SIG-M5 treated with dmso at 0.1 percent for 504 hours (cell line): ENCODE measurements around the gene KLK3.
"Not testable (repeated sequence)": the region's sequence is repeated elsewhere in the genome, so short reads cannot be mapped to it uniquely, and the experiment has no call there.

Experiments
- DNase-seq: peaks from one replicate; lab custom pipeline; 2025; ENCODE audit not compliant: unreplicated experiment; lab: John Stamatoyannopoulos, UW

Gene KLK3

DNA sequence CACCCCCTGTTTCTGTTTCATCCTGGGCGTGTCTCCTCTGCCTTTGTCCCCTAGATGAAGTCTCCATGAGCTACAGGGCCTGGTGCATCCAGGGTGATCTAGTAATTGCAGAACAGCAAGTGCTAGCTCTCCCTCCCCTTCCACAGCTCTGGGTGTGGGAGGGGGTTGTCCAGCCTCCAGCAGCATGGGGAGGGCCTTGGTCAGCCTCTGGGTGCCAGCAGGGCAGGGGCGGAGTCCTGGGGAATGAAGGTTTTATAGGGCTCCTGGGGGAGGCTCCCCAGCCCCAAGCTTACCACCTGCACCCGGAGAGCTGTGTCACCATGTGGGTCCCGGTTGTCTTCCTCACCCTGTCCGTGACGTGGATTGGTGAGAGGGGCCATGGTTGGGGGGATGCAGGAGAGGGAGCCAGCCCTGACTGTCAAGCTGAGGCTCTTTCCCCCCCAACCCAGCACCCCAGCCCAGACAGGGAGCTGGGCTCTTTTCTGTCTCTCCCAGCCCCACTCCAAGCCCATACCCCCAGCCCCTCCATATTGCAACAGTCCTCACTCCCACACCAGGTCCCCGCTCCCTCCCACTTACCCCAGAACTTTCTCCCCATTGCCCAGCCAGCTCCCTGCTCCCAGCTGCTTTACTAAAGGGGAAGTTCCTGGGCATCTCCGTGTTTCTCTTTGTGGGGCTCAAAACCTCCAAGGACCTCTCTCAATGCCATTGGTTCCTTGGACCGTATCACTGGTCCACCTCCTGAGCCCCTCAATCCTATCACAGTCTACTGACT lies at the start of gene KLK3:
Gene KLK3 (plus strand): TSS at position 280 of the 775 bp plus-strand sequence. CDS start 41 bp downstream, at position 321.
- no peak for DNase-seq

DNA sequence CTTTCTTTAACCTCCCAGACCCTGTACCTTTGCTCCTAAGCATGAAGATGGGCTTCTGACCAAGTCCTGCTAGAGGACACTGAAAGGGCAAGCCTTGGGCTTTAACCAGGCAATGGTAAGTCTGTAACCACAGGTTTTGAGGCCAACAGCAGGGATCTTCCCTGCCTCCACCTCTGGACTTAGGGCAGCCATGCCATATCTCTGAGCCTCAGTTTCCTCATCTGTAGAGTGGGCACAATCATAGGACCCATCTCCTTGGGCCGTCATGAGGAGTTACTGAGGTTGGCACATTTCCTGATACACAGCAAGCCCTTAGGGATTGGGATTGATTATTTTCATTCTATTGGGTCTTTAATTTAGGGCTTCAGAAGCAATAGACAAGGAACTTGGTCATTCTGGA lies 45.9 kb upstream of the KLK3 start:
- DNase-seq = no peak

DNA sequence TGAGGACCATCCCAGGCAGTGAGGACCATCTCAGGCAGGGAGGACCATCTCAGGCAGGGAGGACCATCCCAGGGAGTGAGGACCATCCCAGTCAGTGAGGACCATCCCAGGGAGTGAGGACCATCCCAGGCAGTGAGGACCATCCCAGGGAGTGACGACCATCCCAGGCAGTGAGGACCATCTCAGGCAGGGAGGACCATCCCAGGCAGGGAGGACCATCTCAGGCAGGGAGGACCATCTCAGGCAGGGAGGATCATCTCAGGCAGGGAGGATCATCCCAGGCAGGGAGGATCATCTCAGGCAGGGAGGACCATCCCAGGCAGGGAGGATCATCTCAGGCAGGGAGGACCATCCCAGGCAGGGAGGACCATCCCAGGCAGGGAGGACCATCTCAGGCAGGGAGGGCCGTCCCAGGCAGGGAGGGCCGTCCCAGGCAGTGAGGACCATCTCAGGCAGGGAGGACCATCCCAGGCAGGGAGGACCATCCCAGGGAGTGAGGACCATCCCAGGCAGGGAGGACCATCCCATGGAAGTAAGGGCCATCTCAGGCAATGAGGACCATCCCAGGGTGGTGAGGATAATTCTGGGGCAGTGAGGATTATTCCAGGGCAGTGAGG lies 43.0 kb upstream of the KLK3 start:
- not testable (repeated sequence) for DNase-seq

DNA sequence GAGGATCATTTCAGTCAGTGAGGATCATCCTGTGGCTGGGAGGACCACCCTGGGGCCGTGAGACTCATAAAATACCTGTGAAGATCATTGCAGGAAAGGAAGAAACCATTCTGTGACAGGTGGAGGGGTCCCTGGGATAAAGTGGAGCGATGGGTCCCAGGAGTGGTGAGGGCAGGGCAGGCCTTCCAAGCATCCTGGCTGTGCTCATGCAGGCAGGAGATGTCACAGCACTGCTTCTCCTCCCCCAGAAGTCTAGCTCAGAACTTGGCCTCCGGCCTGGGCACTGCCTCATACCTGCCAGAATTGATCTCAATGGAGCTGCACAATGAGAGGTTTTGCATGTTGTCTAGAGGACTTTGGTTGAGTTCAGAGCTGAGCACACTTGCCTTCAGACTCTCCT lies 42.2 kb upstream of the KLK3 start:
- DNase-seq = no peak

GRCh38 chr19:50814883-50815282 lies 39.8 kb upstream of the KLK3 start:
- DNase-seq = no peak

DNA sequence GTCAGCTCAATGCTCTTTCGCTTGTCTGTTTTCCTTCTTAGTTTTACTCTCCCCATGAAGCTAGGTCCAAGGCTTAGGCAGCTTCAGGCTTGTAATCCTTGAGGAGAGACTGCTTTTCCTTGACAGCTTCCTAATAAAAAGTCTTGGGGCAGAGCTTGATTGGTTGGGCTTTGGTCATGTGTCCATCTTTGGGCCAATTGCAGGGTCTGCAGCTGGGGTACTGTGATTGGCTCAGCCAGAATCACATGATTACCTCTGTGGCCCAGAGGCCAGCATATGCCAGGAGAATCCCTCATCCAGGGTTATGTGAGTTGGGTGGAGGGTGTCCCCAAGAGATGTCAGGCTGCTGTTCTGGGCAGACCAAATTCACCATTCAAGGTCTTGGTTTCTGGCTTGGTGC lies 39.3 kb upstream of the KLK3 start:
- DNase-seq = no peak

DNA sequence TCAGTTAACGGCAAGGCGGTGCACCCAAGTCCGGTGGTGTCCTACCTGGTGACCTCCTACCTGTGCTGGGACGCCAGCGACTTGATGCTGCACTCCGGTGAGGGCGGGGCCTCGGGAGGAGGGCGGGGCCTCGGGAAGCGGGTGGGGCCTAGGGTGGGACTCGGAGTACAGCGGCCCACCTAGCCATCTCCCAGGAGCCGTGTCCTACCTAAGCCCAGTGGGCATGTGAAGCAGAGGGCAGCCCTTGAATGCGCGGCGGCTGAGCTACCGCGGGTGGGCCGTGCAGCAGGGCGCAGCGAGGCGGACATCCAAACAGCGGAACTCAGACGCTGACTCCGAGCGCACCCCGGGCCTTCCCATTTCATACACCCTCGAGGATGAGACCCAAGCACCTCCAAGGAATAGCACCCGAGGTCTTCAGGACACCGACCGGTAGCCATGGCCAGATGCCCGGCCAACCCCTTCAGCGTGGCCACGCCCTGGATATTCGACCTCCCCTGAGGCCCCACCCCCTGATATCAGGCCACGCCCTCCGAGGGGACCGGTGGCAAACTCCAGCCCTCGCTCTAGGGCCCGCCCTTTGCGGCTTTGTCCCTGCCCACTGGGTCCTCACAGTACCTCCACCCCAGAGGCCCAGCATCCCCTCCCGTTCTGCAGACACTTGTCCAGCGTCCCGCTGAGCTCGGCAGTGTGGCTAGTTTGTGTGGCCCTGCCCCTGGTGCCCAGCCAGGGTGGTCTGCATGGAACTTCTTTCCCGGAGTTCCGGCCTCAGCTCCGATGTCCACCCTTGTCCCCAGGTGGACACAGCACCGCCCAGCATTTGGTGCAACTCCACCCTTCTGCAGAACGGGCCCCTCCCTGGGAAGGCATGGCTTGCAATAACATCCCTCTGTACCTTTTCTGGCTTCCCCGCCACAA lies 36.5 kb upstream of the KLK3 start:
- peak; percentile 23 for DNase-seq

GRCh38 chr19:50818859-50819472 lies 35.7 kb upstream of the KLK3 start:
- no peak for DNase-seq

DNA sequence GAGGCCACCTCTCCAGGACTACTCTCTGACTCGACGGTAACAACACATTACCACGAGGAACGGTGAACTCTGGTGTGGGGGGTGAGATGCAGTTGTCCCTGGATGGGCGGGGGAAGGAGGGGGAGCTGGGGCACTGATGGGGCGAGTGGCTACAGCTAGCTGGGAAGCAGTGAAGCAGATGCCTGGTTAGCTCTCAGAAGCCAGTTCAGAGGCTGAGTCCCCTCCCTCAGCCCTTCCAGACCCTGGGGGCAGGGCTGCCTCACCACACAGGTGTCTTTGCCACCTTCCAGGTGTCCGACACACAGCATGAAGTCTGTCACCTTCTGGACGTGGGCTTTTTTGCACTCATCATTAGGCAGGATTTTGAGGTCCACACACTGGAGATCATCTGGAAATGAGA lies 35.1 kb upstream of the KLK3 start:
- DNase-seq = no peak

DNA sequence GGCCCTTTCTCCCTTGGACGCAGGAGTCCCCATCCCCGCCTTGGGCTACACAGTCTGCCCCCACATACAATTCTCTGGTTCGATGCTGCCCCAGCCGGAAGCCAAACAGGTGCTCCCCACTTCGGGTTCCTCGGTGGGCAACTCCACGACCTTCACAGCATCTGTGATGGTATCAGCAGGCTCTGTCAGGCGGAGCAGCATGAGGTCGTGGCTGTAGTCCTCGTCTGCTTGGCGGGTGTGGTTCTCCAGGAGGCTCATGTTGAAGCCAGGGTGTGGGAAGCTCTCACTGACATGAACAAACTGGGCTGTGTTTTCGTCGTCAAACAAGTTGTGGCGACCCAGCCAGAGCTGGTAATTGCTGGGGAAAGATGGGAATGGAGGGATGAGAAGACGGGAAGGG lies 34.6 kb upstream of the KLK3 start:
- DNase-seq = no peak

GRCh38 chr19:50820549-50821247 lies 34.0 kb upstream of the KLK3 start:
- DNase-seq = peak; percentile 14

- no peak for DNase-seq
Measured at GRCh38 chr19:50821248-50821612, 33.5 kb upstream of the KLK3 start.

- DNase-seq = no peak
Measured at GRCh38 chr19:50821622-50822021, 33.1 kb upstream of the KLK3 start.

- no peak for DNase-seq
Measured at GRCh38 chr19:50822661-50823208, 32.0 kb upstream of the KLK3 start.

GRCh38 chr19:50823389-50824042 lies 31.2 kb upstream of the KLK3 start, which contains the start of gene KLK1:
Gene KLK1, minus strand, starts transcription at chr19:50823787. Its CDS starts 39 bp downstream, at chr19:50823748.
- no peak for DNase-seq

DNA sequence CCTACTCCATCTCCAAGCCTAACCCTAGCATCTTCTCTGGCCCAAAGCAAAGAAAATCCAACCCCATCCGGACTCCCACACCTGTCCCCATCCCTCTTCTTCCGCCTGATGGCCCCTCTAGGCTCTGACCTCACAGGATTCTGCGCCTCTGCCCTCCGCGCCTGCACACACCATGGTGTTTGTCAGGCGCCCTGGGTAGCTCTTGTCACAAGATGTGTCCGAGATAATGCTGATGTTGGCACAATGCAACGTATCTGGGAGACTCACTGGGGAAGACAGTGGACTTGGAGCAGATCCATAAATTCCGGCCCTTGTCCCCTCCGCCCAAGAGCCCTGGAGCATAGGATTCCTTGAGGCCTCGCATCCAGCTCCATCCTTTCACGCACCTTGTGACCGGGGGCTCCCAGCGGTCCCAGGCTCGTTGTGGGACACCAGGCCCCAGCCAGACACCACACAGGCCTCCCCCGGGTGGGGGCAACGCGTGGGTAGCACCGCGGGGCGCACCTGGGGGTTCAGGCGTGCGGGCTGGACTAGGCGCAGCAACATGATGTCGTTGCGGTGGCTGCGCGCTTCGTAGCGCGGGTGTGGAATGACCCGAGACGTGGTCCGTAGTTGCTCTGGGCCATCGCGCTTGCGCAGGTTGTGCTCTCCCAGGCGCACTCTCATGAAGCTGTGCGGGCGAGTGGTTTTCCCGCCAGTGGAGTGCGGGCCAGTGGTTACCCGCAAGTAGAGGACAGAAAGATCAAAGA lies 28.0 kb upstream of the KLK3 start:
- no peak for DNase-seq

DNA sequence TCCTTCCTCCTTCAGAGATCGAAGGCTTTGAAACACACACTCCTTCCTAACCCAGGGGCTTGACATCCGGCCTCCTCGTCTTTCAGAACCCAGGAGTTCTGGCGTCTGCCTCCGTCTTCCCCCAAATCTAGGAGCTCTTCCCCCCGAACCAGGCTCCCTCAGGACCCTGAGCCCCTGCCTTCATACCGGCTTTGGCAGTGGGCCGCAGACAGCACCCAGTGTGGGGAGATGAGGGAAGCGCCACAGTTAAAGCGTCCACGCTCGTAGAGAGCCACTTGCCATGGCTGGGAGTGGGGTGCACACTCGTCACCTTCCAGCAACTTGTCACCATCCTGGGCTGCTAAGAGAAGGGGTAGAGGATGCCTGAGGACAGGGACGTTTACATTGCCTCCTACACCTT lies 27.2 kb upstream of the KLK3 start:
- DNase-seq = no peak

GRCh38 chr19:50829801-50830200 lies 24.9 kb upstream of the KLK3 start:
- DNase-seq = no peak
